A549 (cell line): ENCODE data around the gene PCDH9.

Source experiments
- CBX2 ChIP-seq: fragments of 200-600 bp; sonication (generic); IDR thresholded peaks from 2 replicates; pipeline ENCODE4 v1.6.1; 2016; ENCODE audit warnings: low read depth, mild to moderate bottlenecking, borderline replicate concordance
- CBX8 ChIP-seq: fragments of 200-600 bp; sonication (generic); IDR thresholded peaks from 2 replicates; pipeline ENCODE4 v1.6.1; 2016
- CTCF ChIP-seq: fragments of >200 bp; sonication (Bioruptor Twin); formaldehyde crosslinking; IDR thresholded peaks from 3 replicates; pipeline ENCODE4 v1.5.1; 2016
- HOXB5 ChIP-seq: fragments of 250-450 bp; sonication (Bioruptor Pico); IDR thresholded peaks from 2 replicates; pipeline ENCODE4 v1.5.0; 2020; ENCODE audit warnings: mild to moderate bottlenecking, moderate library complexity
- JUN ChIP-seq, 2 experiments: fragments of >200 bp; sonication (Bioruptor Twin); formaldehyde crosslinking; IDR thresholded peaks; 2 replicates in 1 of 2; 3 replicates in 1 of 2; pipeline ENCODE4 v1.6.1; 2016 to 2017
- MAFK ChIP-seq: fragments of 450-650 bp; IDR thresholded peaks from 2 replicates; pipeline ENCODE4 v1.6.1; 2014; ENCODE audit not compliant: partially characterized antibody
- MAX ChIP-seq: IDR thresholded peaks from 2 replicates; pipeline ENCODE4 v1.6.1; 2012
- PBX3 ChIP-seq: IDR thresholded peaks from 2 replicates; pipeline ENCODE4 v1.6.1; 2012
- POLR2A ChIP-seq: IDR thresholded peaks from 2 replicates; pipeline ENCODE4 v1.6.1; 2012; ENCODE audit warnings: mild to moderate bottlenecking, low read length
- TF ChIP-seq, protein P1 (sequence below): fragments of 200-600 bp; sonication (generic); IDR thresholded peaks from 2 replicates; pipeline ENCODE4 v1.6.1; 2016; ENCODE audit warnings: antibody characterized with exemption, mild to moderate bottlenecking, moderate library complexity

- TF ChIP-seq CTCF = no peak
- TF ChIP-seq POLR2A = no peak
- TF ChIP-seq CBX2 = no peak
- TF ChIP-seq, protein P1, sequence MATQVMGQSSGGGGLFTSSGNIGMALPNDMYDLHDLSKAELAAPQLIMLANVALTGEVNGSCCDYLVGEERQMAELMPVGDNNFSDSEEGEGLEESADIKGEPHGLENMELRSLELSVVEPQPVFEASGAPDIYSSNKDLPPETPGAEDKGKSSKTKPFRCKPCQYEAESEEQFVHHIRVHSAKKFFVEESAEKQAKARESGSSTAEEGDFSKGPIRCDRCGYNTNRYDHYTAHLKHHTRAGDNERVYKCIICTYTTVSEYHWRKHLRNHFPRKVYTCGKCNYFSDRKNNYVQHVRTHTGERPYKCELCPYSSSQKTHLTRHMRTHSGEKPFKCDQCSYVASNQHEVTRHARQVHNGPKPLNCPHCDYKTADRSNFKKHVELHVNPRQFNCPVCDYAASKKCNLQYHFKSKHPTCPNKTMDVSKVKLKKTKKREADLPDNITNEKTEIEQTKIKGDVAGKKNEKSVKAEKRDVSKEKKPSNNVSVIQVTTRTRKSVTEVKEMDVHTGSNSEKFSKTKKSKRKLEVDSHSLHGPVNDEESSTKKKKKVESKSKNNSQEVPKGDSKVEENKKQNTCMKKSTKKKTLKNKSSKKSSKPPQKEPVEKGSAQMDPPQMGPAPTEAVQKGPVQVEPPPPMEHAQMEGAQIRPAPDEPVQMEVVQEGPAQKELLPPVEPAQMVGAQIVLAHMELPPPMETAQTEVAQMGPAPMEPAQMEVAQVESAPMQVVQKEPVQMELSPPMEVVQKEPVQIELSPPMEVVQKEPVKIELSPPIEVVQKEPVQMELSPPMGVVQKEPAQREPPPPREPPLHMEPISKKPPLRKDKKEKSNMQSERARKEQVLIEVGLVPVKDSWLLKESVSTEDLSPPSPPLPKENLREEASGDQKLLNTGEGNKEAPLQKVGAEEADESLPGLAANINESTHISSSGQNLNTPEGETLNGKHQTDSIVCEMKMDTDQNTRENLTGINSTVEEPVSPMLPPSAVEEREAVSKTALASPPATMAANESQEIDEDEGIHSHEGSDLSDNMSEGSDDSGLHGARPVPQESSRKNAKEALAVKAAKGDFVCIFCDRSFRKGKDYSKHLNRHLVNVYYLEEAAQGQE = no peak
- no peak for TF ChIP-seq PBX3
- TF ChIP-seq CBX8 = no peak
- TF ChIP-seq MAX = no peak
- TF ChIP-seq HOXB5 = no peak
- no peak for TF ChIP-seq JUN (IDR thresholded peaks at IDR 0.05)
- no peak for TF ChIP-seq MAFK
These were observed 3.4 kb downstream of the PCDH9 start for GRCh38 chr13:67226696-67227095.
